ENCODE measurements around the gene GPR101.

Gene GPR101

GRCh38 chrX:137033774-137034507, at the start of gene GPR101:
GPR101 (minus strand) TSS chrX:137033995; CDS start chrX:137031674, 2,321 bp downstream.
- DNase-seq (ENCODE audit: low read depth in 2 of 2): no peak
- H3K4me3 ChIP-seq (replicated peaks in 1 of 2; ENCODE audit: low read depth in 2 of 2, low read length in 2 of 2): no peak within 1 kb of the TSS
- TF ChIP-seq, protein P1, sequence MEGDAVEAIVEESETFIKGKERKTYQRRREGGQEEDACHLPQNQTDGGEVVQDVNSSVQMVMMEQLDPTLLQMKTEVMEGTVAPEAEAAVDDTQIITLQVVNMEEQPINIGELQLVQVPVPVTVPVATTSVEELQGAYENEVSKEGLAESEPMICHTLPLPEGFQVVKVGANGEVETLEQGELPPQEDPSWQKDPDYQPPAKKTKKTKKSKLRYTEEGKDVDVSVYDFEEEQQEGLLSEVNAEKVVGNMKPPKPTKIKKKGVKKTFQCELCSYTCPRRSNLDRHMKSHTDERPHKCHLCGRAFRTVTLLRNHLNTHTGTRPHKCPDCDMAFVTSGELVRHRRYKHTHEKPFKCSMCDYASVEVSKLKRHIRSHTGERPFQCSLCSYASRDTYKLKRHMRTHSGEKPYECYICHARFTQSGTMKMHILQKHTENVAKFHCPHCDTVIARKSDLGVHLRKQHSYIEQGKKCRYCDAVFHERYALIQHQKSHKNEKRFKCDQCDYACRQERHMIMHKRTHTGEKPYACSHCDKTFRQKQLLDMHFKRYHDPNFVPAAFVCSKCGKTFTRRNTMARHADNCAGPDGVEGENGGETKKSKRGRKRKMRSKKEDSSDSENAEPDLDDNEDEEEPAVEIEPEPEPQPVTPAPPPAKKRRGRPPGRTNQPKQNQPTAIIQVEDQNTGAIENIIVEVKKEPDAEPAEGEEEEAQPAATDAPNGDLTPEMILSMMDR (IDR thresholded peaks at IDR 0.05; ENCODE audit: low read depth, low read length): no peak

- H3K4me3 ChIP-seq (replicated peaks in 1 of 2; ENCODE audit: low read depth in 2 of 2, low read length in 2 of 2): no peak overlapping the region
- TF ChIP-seq, protein P1 (IDR thresholded peaks at IDR 0.05; ENCODE audit: low read depth, low read length): no peak
- DNase-seq (ENCODE audit: low read depth in 2 of 2): no peak
Measured at GRCh38 chrX:137081239-137081638, 47.4 kb upstream of the GPR101 start.

- no peak overlapping the region for H3K4me3 ChIP-seq (replicated peaks in 1 of 2; ENCODE audit: low read depth in 2 of 2, low read length in 2 of 2)
- TF ChIP-seq, protein P1 (IDR thresholded peaks at IDR 0.05; ENCODE audit: low read depth, low read length): no peak
- DNase-seq (ENCODE audit: low read depth in 2 of 2): no peak
Measured at GRCh38 chrX:137072396-137072795, 38.6 kb upstream of the GPR101 start.

- no peak for DNase-seq (ENCODE audit: low read depth in 2 of 2)
- TF ChIP-seq, protein P1 (IDR thresholded peaks at IDR 0.05; ENCODE audit: low read depth, low read length): no peak
- H3K4me3 ChIP-seq (replicated peaks in 1 of 2; ENCODE audit: low read depth in 2 of 2, low read length in 2 of 2): no peak overlapping the region
Measured at GRCh38 chrX:137071596-137071995, 37.8 kb upstream of the GPR101 start.

DNA sequence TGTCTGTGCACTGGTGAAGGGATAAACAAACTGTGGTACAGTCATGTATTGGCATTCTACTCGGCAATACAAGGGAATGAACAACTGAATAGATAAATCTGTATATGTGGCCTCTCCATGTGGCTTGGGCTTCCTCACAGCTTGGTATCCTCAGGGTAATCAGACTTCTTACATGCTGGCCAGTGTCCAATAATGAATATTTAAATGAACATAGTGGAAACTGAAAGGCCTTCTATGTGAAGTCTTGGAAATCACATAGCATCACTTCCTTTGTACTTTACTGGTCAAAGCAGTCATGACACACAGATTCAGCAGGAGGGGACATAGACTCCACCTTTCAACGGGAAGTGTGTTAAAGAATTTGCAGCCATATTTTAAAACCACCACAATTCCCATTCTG, 33.4 kb upstream of the GPR101 start:
- no peak for DNase-seq (ENCODE audit: low read depth in 2 of 2)
- H3K4me3 ChIP-seq (replicated peaks in 1 of 2; ENCODE audit: low read depth in 2 of 2, low read length in 2 of 2): no peak overlapping the region
- TF ChIP-seq, protein P1 (IDR thresholded peaks at IDR 0.05; ENCODE audit: low read depth, low read length): no peak

DNA sequence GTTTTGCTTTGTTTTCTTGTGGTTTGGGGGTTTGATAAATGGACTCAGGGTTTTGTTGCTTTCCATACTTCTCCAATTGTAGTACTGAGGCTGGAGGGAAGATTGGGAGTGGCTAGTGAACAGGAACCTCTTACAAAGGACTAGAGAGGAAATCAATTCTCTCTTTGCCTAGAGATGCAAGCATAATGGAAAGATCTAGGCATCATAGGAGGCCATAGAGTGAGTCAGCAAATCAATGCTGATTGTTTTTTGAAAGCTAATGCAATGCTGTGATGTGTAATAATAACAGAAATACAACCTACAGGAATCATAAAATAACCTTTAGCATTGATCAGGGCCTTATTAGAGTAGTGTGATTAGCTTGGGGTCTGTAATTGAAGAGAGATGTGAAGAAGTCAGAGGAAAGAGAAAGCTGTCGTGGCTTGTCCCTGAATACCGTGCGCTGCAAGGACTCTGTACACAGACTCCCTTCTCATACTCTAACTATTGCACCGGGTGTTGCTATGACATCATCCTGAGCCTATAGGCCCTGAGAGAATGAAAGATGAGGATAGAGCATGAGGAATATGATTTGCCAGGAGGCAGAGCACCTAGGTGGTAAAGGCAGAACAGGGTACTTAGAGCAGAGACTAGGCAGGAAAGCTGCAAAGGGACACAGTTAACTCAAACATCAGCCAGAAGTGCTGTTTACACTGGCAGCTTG, 29.3 kb upstream of the GPR101 start:
- no peak for DNase-seq (ENCODE audit: low read depth in 2 of 2)
- no peak overlapping the region for H3K4me3 ChIP-seq (replicated peaks in 1 of 2; ENCODE audit: low read depth in 2 of 2, low read length in 2 of 2)
- TF ChIP-seq, protein P1 (IDR thresholded peaks at IDR 0.05; ENCODE audit: low read depth, low read length): no peak
